Ammon's horn (tissue), 1 donor: ENCODE results near the gene LDLRAD3.

Experiments
- DNase-seq: peaks from one replicate; pipeline ENCODE4 v3.0.0-alpha.2; 2016; ENCODE audit warnings: low spot score

LDLRAD3 gene

GRCh38 chr11:36104660-36104992, 160.8 kb downstream of the LDLRAD3 start:
- no peak for DNase-seq

- DNase-seq, result peak; percentile 26
These were observed 162.1 kb downstream of the LDLRAD3 start for GRCh38 chr11:36105743-36106581.

- DNase-seq, result no peak
These were observed 163.7 kb downstream of the LDLRAD3 start for GRCh38 chr11:36107547-36107946.

GRCh38 chr11:36108881-36109589, 165.2 kb downstream of the LDLRAD3 start:
- no peak for DNase-seq

GRCh38 chr11:36109590-36109849, 165.7 kb downstream of the LDLRAD3 start:
- DNase-seq, result no peak

GRCh38 chr11:36109850-36110606, 166.2 kb downstream of the LDLRAD3 start:
- no peak for DNase-seq

- no peak for DNase-seq
These were observed 167.0 kb downstream of the LDLRAD3 start for GRCh38 chr11:36110668-36111410.

GRCh38 chr11:36114095-36114494, 170.2 kb downstream of the LDLRAD3 start:
- DNase-seq, result no peak

GRCh38 chr11:36115378-36115801, 171.5 kb downstream of the LDLRAD3 start:
- no peak for DNase-seq

GRCh38 chr11:36116161-36116560, 172.3 kb downstream of the LDLRAD3 start:
- DNase-seq, result no peak

GRCh38 chr11:36118084-36118483, 174.2 kb downstream of the LDLRAD3 start:
- DNase-seq, result no peak

GRCh38 chr11:36119300-36119699, 175.4 kb downstream of the LDLRAD3 start:
- DNase-seq, result no peak

GRCh38 chr11:36121054-36121453, 177.2 kb downstream of the LDLRAD3 start:
- DNase-seq, result no peak

GRCh38 chr11:36122671-36123070, 178.8 kb downstream of the LDLRAD3 start:
- DNase-seq, result no peak

- peak; percentile 68 for DNase-seq
These were observed 179.7 kb downstream of the LDLRAD3 start for GRCh38 chr11:36123336-36124101.

- no peak for DNase-seq
These were observed 182.8 kb downstream of the LDLRAD3 start for GRCh38 chr11:36126678-36127077.

- DNase-seq, result no peak
These were observed 183.7 kb downstream of the LDLRAD3 start for GRCh38 chr11:36127550-36127949.

GRCh38 chr11:36129955-36130354, 186.1 kb downstream of the LDLRAD3 start:
- no peak for DNase-seq

- no peak for DNase-seq
These were observed 186.5 kb downstream of the LDLRAD3 start for GRCh38 chr11:36130401-36130800.

GRCh38 chr11:36131721-36132397, 188.0 kb downstream of the LDLRAD3 start:
- DNase-seq, result peak; percentile 90

GRCh38 chr11:36132940-36133339, 189.1 kb downstream of the LDLRAD3 start:
- DNase-seq, result no peak
